Spleen (tissue), 11 donors: ENCODE measurements around the gene FOXQ1. TPM values are rescaled to one million over a fixed set of nuclear protein-coding genes. Genes with fewer than 3 reads are reported as not detected.

Experiments used
- DNase-seq: peaks from one replicate; pipeline ENCODE4 v3.0.0-alpha.2; 2020
- H3K27ac ChIP-seq, 8 donors: fragments of 200-600 bp; sonication (generic) in 7 of 8; 1 replicate in 4 of 8; 2 replicates in 4 of 8; pipeline versions ENCODE4 v1.5.0 to v1.8.0; 2016 to 2021; ENCODE audit warnings: inconsistent platforms in 4 of 8, mild to moderate bottlenecking in 4 of 8, moderate library complexity in 1 of 8
- H3K27me3 ChIP-seq, 7 donors: fragments of 200-600 bp; sonication (generic) in 6 of 7; replicated peaks in 1 of 7; 1 replicate in 4 of 7; 2 replicates in 3 of 7; pipeline versions ENCODE4 v1.5.0 to v1.8.0; 2016 to 2021; ENCODE audit warnings: inconsistent platforms in 3 of 7, mild to moderate bottlenecking in 1 of 7
- H3K36me3 ChIP-seq, 6 donors: fragments of 200-600 bp; sonication (generic) in 5 of 6; 1 replicate in 4 of 6; 2 replicates in 2 of 6; pipeline versions ENCODE4 v1.5.0 to v1.8.0; 2016 to 2021; ENCODE audit warnings: inconsistent platforms in 2 of 6
- H3K4me1 ChIP-seq, 6 donors: fragments of 200-600 bp; sonication (generic) in 5 of 6; 1 replicate in 3 of 6; 2 replicates in 3 of 6; pipeline versions ENCODE4 v1.5.0 to v1.8.0; 2016 to 2021; ENCODE audit warnings: inconsistent platforms in 3 of 6
- H3K4me3 ChIP-seq, 8 donors: fragments of 200-600 bp; sonication (generic) in 7 of 8; 1 replicate in 4 of 8; 2 replicates in 4 of 8; pipeline versions ENCODE4 v1.5.0 to v1.8.0; 2016 to 2021; ENCODE audit warnings: inconsistent platforms in 4 of 8, mild to moderate bottlenecking in 4 of 8, moderate library complexity in 2 of 8
- H3K9me3 ChIP-seq, 8 donors: fragments of 200-600 bp; sonication (generic) in 7 of 8; 1 replicate in 4 of 8; 2 replicates in 4 of 8; pipeline versions ENCODE4 v1.5.0 to v1.8.0; 2016 to 2021; ENCODE audit warnings: inconsistent platforms in 4 of 8
- CTCF ChIP-seq, 11 experiments: fragments of 200-600 bp in 7 of 11; fragments of 450-650 bp in 4 of 11; sonication (generic) in 4 of 11; IDR thresholded peaks in 8 of 11; conservative IDR thresholded peaks in 3 of 11; 1 replicate in 7 of 11; 2 replicates in 4 of 11; pipeline versions ENCODE4 v1.4.0 to v1.8.0; 2016 to 2021; ENCODE audit warnings: antibody characterized with exemption in 11 of 11, inconsistent platforms in 4 of 11, mild to moderate bottlenecking in 1 of 11
- POLR2A ChIP-seq, 3 donors: fragments of 450-650 bp; IDR thresholded peaks; one replicate each; pipeline ENCODE4 v1.5.1; 2017; ENCODE audit warnings: antibody characterized with exemption in 3 of 3, mild to moderate bottlenecking in 1 of 3
- POLR2AphosphoS5 ChIP-seq, 3 donors: sonication (generic); formaldehyde crosslinking; IDR thresholded peaks; one replicate each; pipeline ENCODE4 v1.5.1; 2017; ENCODE audit warnings: antibody characterized with exemption in 3 of 3
- WGBS, 5 donors: extraction: QIAGEN DNeasy Blood & Tissue Kit in 3 of 5; methylation state at CpG; one replicate each; pipeline versions ENCODE4 v1.1.5 to v1.1.7; 2013 to 2018; 5-methylcytosine and 5-hydroxymethylcytosine counted together
- intact Hi-C: fragments of 100-400 bp; cut with DNase I; formaldehyde crosslinking; loops from one replicate; pipeline ENCODE4 v1.15.0; 2023; ENCODE audit warnings: low total_unique reads
- polyA plus RNA-seq, 3 donors: library from polyadenylated mRNA; stranded (reverse); fragments of 200-250 nt; gene quantifications; one replicate each; pipeline ENCODE4 v1.2.1, GENCODE V29; 2013
- total RNA-seq, 7 donors: library from RNA; depleted of rRNA in 3 of 7; stranded (reverse); fragments of >200 nt in 3 of 7; fragmentation: NEBNext Ultra II Directional in 4 of 7; extraction: Animal tissue kit (Norgen Biotek cat#: 25700) in 4 of 7; gene quantifications; one replicate each; pipeline versions ENCODE4 v1.1.0 to v1.2.1, GENCODE V29; 2016 to 2021
- donor health status: healthy with polysubstance abuse.
- donor health status: DM: no; HTN: no; CAD: no; lungs with moderate emphysema.
- donor health status: DM: no; HTN: no; CAD: no.
- donor health status: Bipolar disorder and iron deficiency.
- donor health status: healthy.
- donor health status: DM: no; HTN: no; CAD: no.
- donor health status: DM: yes; HTN: yes; CAD: no.

The FOXQ1 gene
- total and polyA plus RNA-seq, 10 donors: 0.10 to 0.33 (median 0.17) TPM; not detected in 4

DNA sequence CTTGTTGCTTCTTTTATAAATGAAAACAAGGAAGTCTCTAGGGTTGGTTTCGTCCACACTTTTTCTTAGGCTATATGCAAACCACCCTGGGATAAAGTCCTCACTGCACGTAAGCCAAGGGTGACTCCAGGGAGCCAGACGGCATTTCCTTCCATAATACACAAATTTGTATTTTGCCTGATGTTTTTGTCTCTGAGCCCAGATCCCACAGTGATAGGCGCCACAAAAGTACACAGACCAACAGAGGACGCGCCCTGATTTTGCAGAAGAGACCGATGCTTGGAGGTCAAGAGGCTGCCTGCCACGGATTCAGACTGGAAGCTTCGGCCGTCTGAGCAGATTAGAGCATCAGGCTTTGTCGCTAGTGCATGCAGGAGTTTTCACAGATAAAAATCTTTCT, 22.8 kb downstream of the FOXQ1 start:
- Histone ChIP-seq H3K27ac (no peak overlapping the region), H3K4me3 (no peak overlapping the region), H3K36me3 (no peaks in the 10 kb centered on the region), H3K9me3 (peaks cover 0 to 15% (median 11%) of the 10 kb centered on the region in 8 donors), H3K27me3 (peaks cover 0 to 54% (median 0%) of the 10 kb centered on the region in 7 donors), H3K4me1 (no peaks in the 10 kb centered on the region)
- 58 to 72% (median 67%) methylated on average over 11 of the region's 11 CpGs for WGBS, 5 donors
- DNase-seq: no peak
- TF ChIP-seq POLR2A (IDR thresholded peaks at IDR 0.05) (no peak), CTCF (IDR thresholded peaks at IDR 0.05 in 8 of 11, conservative IDR thresholded peaks at IDR 0.05 in 3 of 11) (no peak)
- intact Hi-C loops: no loop called here

DNA sequence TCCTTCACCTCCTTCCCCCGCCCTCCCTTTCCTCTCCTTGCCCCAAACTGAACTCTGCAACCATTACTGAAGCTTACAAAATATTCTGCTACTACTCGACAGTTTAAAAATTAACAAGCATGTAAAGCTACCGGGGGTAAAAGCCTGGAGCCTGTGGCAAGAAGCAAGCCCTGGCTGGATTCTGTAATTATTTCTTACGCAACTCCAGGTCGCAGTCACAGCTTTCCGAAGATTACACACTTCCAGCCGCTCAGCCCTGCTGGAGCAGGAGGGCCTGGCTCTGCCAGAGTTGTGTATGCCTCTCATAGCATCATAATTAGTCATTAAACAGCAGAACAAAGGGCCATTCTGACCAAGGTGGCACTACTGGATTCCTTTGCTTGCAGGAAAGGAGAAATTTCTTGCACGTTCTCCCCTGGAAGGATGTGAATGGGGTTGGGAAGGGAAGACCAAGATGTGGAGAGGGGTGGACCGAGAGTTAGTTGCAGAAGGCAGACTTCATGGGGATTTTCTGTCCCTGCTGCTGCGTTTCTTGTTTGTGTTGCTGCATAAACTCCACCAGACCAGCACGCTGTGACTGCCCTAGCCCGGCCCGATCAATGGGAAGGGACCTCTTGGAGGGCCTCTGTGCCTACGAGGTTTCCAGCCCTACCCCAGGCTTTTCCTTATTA, 23.6 kb downstream of the FOXQ1 start:
- WGBS, 5 donors: 65 to 79% (median 71%) methylated on average over 14 of the region's 14 CpGs
- Histone ChIP-seq H3K4me3 (no peak overlapping the region), H3K36me3 (no peaks in the 10 kb centered on the region), H3K9me3 (peaks cover 0 to 7% (median 3%) of the 10 kb centered on the region in 8 donors), H3K27ac (no peak overlapping the region), H3K27me3 (peaks cover 0 to 62% (median 5%) of the 10 kb centered on the region in 7 donors), H3K4me1 (no peaks in the 10 kb centered on the region)
- no peak for TF ChIP-seq CTCF (IDR thresholded peaks at IDR 0.05 in 8 of 11, conservative IDR thresholded peaks at IDR 0.05 in 3 of 11)
- TF ChIP-seq POLR2A (IDR thresholded peaks at IDR 0.05): no peak
- TF ChIP-seq POLR2AphosphoS5 (IDR thresholded peaks at IDR 0.05): no peak
- intact Hi-C loops: no loop called here
- DNase-seq: no peak

DNA sequence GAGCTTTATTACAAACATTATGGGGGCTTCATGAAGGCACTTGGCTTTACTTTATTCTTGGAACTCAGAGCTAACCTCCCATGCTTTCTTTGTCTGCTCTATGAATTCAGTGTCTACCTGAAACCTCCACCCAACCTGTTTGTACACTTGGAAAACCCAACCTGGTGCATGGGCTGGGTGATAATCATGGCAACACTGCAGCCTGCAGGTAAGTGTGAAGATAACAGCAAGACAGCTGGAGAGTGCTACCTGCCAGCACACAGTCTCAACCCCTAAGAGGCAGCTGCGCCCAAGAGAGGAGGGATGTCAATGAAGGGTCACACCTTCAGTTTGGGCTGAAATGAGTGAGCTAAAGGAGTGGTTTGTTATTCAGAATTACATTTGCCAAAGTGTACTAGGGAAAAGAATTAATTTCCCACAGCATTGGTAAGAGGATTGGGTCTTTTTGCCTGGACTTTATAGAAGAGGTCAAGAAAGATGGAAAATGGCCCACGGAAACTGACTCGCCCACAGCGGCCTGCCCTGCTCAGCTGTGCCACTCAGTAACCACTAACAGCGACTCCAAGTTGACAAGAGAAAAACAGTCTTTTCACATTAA, 24.4 kb downstream of the FOXQ1 start:
- no peaks in the 10 kb centered on the region for H3K4me1 ChIP-seq
- H3K36me3 ChIP-seq: no peaks in the 10 kb centered on the region
- no peaks in the 10 kb centered on the region for H3K9me3 ChIP-seq
- 73 to 91% (median 88%) methylated on average over 5 of the region's 5 CpGs for WGBS, 5 donors
- no peak for DNase-seq
- no peak overlapping the region for H3K4me3 ChIP-seq
- TF ChIP-seq POLR2AphosphoS5 (IDR thresholded peaks at IDR 0.05): no peak
- no peak for TF ChIP-seq CTCF (IDR thresholded peaks at IDR 0.05 in 8 of 11, conservative IDR thresholded peaks at IDR 0.05 in 3 of 11)
- TF ChIP-seq POLR2A (IDR thresholded peaks at IDR 0.05): no peak
- no peak overlapping the region for H3K27ac ChIP-seq
- intact Hi-C loops: no loop called here
- peaks cover 0 to 70% (median 5%) of the 10 kb centered on the region in 7 donors for H3K27me3 ChIP-seq

DNA sequence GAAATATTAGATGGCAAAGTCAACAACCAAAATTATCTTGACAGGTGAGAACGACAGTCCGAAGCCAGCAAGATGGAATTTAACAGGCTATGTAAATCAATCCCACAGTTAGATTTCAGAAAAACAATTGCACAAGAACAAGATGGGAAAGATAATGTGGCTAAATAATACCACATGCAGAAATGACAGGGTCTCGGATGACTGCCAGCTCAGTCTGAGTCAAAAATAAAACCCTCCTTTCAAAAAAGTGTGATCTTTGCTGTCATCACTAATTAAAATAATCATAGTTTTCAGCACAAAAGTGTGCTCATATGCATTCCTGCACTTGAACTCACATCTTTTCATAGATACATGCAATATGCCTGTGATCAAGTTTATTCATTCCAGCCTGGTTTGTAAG, 25.9 kb downstream of the FOXQ1 start:
- Histone ChIP-seq H3K27ac (no peak overlapping the region), H3K4me1 (no peaks in the 10 kb centered on the region), H3K4me3 (no peak overlapping the region), H3K9me3 (peaks cover 0 to 2% (median 0%) of the 10 kb centered on the region in 8 donors), H3K27me3 (peaks cover 0 to 81% (median 5%) of the 10 kb centered on the region in 7 donors), H3K36me3 (no peaks in the 10 kb centered on the region)
- no peak for DNase-seq
- intact Hi-C loops: no loop called here
- 82 to 92% (median 85%) methylated on average over 3 of the region's 3 CpGs for WGBS, 5 donors
- no peak for TF ChIP-seq POLR2AphosphoS5 (IDR thresholded peaks at IDR 0.05)
- TF ChIP-seq CTCF (IDR thresholded peaks at IDR 0.05 in 8 of 11, conservative IDR thresholded peaks at IDR 0.05 in 3 of 11): no peak
- TF ChIP-seq POLR2A (IDR thresholded peaks at IDR 0.05): no peak
